HS-27A (cell line): ENCODE measurements around the gene AJAP1.

Source experiments
- DNase-seq: peaks from one replicate; pipeline ENCODE4 v3.0.0-alpha.2; 2012; ENCODE audit warnings: low read depth, missing footprints

AJAP1 gene

GRCh38 chr1:4734791-4735190, 80.4 kb downstream of the AJAP1 start:
- no peak for DNase-seq

- no peak for DNase-seq
Measured at GRCh38 chr1:4736254-4736653, 81.8 kb downstream of the AJAP1 start.

GRCh38 chr1:4741876-4742423, 87.5 kb downstream of the AJAP1 start:
- no peak for DNase-seq

- DNase-seq = no peak
Measured at GRCh38 chr1:4743978-4744750, 89.8 kb downstream of the AJAP1 start.

GRCh38 chr1:4745560-4745959, 91.2 kb downstream of the AJAP1 start:
- no peak for DNase-seq

- DNase-seq = no peak
Measured at GRCh38 chr1:4749406-4749805, 95.0 kb downstream of the AJAP1 start.

GRCh38 chr1:4750177-4750576, 95.8 kb downstream of the AJAP1 start:
- DNase-seq = no peak

- no peak for DNase-seq
Measured at GRCh38 chr1:4752059-4752458, 97.7 kb downstream of the AJAP1 start.

- DNase-seq = no peak
Measured at GRCh38 chr1:4754816-4755215, 100.4 kb downstream of the AJAP1 start.

- DNase-seq = no peak
Measured at GRCh38 chr1:4755301-4755845, 101.0 kb downstream of the AJAP1 start.

- no peak for DNase-seq
Measured at GRCh38 chr1:4755864-4756504, 101.6 kb downstream of the AJAP1 start.

GRCh38 chr1:4756851-4757580, 102.6 kb downstream of the AJAP1 start:
- DNase-seq = no peak

- DNase-seq = no peak
Measured at GRCh38 chr1:4759671-4760070, 105.3 kb downstream of the AJAP1 start.

GRCh38 chr1:4760088-4760487, 105.7 kb downstream of the AJAP1 start:
- no peak for DNase-seq

GRCh38 chr1:4761324-4761723, 106.9 kb downstream of the AJAP1 start:
- no peak for DNase-seq

- DNase-seq = no peak
Measured at GRCh38 chr1:4762146-4762545, 107.7 kb downstream of the AJAP1 start.

GRCh38 chr1:4767308-4767707, 112.9 kb downstream of the AJAP1 start:
- no peak for DNase-seq

- DNase-seq = no peak
Measured at GRCh38 chr1:4768553-4768952, 114.1 kb downstream of the AJAP1 start.

GRCh38 chr1:4769516-4770280, 115.3 kb downstream of the AJAP1 start:
- DNase-seq = no peak

GRCh38 chr1:4770713-4771112, 116.3 kb downstream of the AJAP1 start:
- no peak for DNase-seq

GRCh38 chr1:4771267-4771666, 116.9 kb downstream of the AJAP1 start:
- DNase-seq = no peak

GRCh38 chr1:4771721-4772120, 117.3 kb downstream of the AJAP1 start:
- no peak for DNase-seq
